B cell (primary cell): ENCODE results near the gene FRMD4B. TPM values are rescaled to one million over a fixed set of nuclear protein-coding genes. Genes with fewer than 3 reads are reported as not detected.

Source experiments
- ATAC-seq: fragments of 200-7000 bp; cut with Tn5 transposase; one replicate; pipeline ENCODE4 v1.10.0; 2021; ENCODE audit warnings: low read depth, mild to moderate bottlenecking, moderate number of reproducible peaks, moderate library complexity
- CTCF ChIA-PET: fragments of 350-600 bp; sonication (Branson Sonifier 250); formaldehyde crosslinking; loops from one replicate; lab custom pipeline; 2021; ENCODE audit warnings: antibody characterized with exemption, inconsistent platforms; lab: Charles Lee
- POLR2A ChIA-PET: fragments of 350-600 bp; sonication (Branson Sonifier 250); formaldehyde crosslinking; loops from one replicate; lab custom pipeline; 2021; ENCODE audit warnings: antibody characterized with exemption; lab: Charles Lee
- DNase-seq: peaks from one replicate; pipeline ENCODE4 v3.0.0; 2013
- H2AFZ ChIP-seq: 2 replicates; pipeline ENCODE4 v1.6.1; 2012; ENCODE audit warnings: mild to moderate bottlenecking, low read depth, low read length; ENCODE audit not compliant: insufficient read depth, poor library complexity, severe bottlenecking
- H3K27ac ChIP-seq, 2 donors: 1 replicate in 1 of 2; 2 replicates in 1 of 2; pipeline ENCODE4 v1.5.1; 2012 to 2013; ENCODE audit warnings: low read length in 2 of 2, mild to moderate bottlenecking in 2 of 2, moderate library complexity in 1 of 2
- H3K27me3 ChIP-seq, 4 experiments: fragments of 200-600 bp in 1 of 4; sonication (generic) in 1 of 4; replicated peaks in 1 of 4; 1 replicate in 2 of 4; 2 replicates in 2 of 4; pipeline versions ENCODE4 v1.6.1 to v1.7.0; 2013 to 2016; ENCODE audit warnings: low read length in 3 of 4, mild to moderate bottlenecking in 2 of 4, mixed read lengths in 1 of 4, moderate library complexity in 1 of 4; ENCODE audit not compliant: insufficient read depth in 4 of 4, control insufficient read depth in 3 of 4; ENCODE audit errors: control extremely low read depth in 1 of 4
- H3K36me3 ChIP-seq, 2 experiments: replicated peaks in 1 of 2; 1 replicate in 1 of 2; 2 replicates in 1 of 2; pipeline versions ENCODE4 v1.6.1 to v1.7.1; 2013; ENCODE audit warnings: low read length in 1 of 2; ENCODE audit not compliant: insufficient read depth in 2 of 2, control insufficient read depth in 1 of 2; ENCODE audit errors: control extremely low read depth in 1 of 2, extremely low read depth in 1 of 2
- H3K4me1 ChIP-seq, 2 donors: fragments of 200-600 bp in 1 of 2; sonication (generic) in 1 of 2; 1 replicate in 1 of 2; 2 replicates in 1 of 2; pipeline versions ENCODE4 v1.5.1 to v1.6.1; 2013 to 2017; ENCODE audit warnings: low read length in 2 of 2; ENCODE audit not compliant: control insufficient read depth in 2 of 2, insufficient read depth in 2 of 2
- H3K4me2 ChIP-seq: replicated peaks from 2 replicates; pipeline ENCODE3; 2012; ENCODE audit warnings: mild to moderate bottlenecking, low read depth, low read length; ENCODE audit not compliant: poor library complexity, severe bottlenecking
- H3K4me3 ChIP-seq, 5 experiments: fragments of 200-600 bp in 1 of 5; sonication (generic) in 1 of 5; 1 replicate in 3 of 5; 2 replicates in 2 of 5; pipeline versions ENCODE4 v1.5.1 to v1.7.0; 2011 to 2016; ENCODE audit warnings: low read length in 4 of 5, mild to moderate bottlenecking in 4 of 5, low read depth in 2 of 5, control low read depth in 1 of 5, moderate library complexity in 1 of 5; ENCODE audit not compliant: insufficient read depth in 1 of 5; ENCODE audit errors: control extremely low read depth in 1 of 5, extremely low read depth in 1 of 5
- H3K79me2 ChIP-seq: fragments of 200-600 bp; sonication (generic); one replicate; pipeline ENCODE4 v1.6.0; 2016; ENCODE audit warnings: low read length; ENCODE audit not compliant: control insufficient read depth, insufficient read depth
- H3K9ac ChIP-seq: fragments of 200-600 bp; sonication (generic); 2 replicates; pipeline ENCODE4 v1.6.1; 2017; ENCODE audit warnings: mild to moderate bottlenecking, low read length, moderate library complexity
- H3K9me3 ChIP-seq, 3 donors: one replicate each; pipeline versions ENCODE4 v1.6.1 to v1.7.1; 2013; ENCODE audit warnings: low read length in 2 of 3; ENCODE audit not compliant: control insufficient read depth in 2 of 3, insufficient read depth in 1 of 3; ENCODE audit errors: control extremely low read depth in 1 of 3
- H4K20me1 ChIP-seq: 2 replicates; pipeline ENCODE4 v1.6.0; 2012; ENCODE audit warnings: mild to moderate bottlenecking, low read length; ENCODE audit not compliant: insufficient read depth, control insufficient read depth, poor library complexity, severe bottlenecking
- H3K27ac Mint-ChIP-seq: one replicate; pipeline ENCODE4 v1.8.0; 2021; ENCODE audit warnings: mixed read lengths
- H3K27me3 Mint-ChIP-seq: one replicate; pipeline ENCODE4 v1.8.0; 2021; ENCODE audit warnings: mixed read lengths
- H3K4me1 Mint-ChIP-seq: one replicate; pipeline ENCODE4 v1.8.0; 2021; ENCODE audit warnings: mixed read lengths
- H3K4me3 Mint-ChIP-seq: one replicate; pipeline ENCODE4 v1.8.0; 2021; ENCODE audit warnings: mixed read lengths
- H3K9me3 Mint-ChIP-seq: one replicate; pipeline ENCODE4 v1.8.0; 2022; ENCODE audit warnings: mixed read lengths; ENCODE audit not compliant: insufficient read depth
- CTCF ChIP-seq: fragments of 200-600 bp; IDR thresholded peaks from one replicate; pipeline ENCODE4 v1.8.0; 2022; ENCODE audit warnings: antibody characterized with exemption, mild to moderate bottlenecking
- EZH2 ChIP-seq: IDR thresholded peaks from 2 replicates; pipeline ENCODE4 v1.6.1; 2012; ENCODE audit warnings: borderline replicate concordance, low read depth, mild to moderate bottlenecking, moderate library complexity, low read length; ENCODE audit not compliant: insufficient read depth, poor library complexity, severe bottlenecking
- WGBS: methylation state at CpG from one replicate; pipeline ENCODE4 v1.1.5; 2013; ENCODE audit warnings: missing lambda C conversion rate; ENCODE audit not compliant: insufficient coverage; 5-methylcytosine and 5-hydroxymethylcytosine counted together
- intact Hi-C: fragments of 100-400 bp; cut with micrococcal nuclease; formaldehyde crosslinking; loops from one replicate; pipeline ENCODE4 v1.10.0; 2022
- polyA plus RNA-seq: library from polyadenylated mRNA; depleted of rRNA; stranded (reverse); fragments of >200 nt; gene quantifications from 2 replicates; pipeline ENCODE4 v1.2.3, GENCODE V29; 2012
- total RNA-seq, 2 donors: library from RNA; stranded (reverse); fragments of 120-200 nt in 1 of 2; gene quantifications; 1 replicate in 1 of 2; 2 replicates in 1 of 2; pipeline versions ENCODE4 v1.2.3 to v1.2.4, GENCODE V29; 2013 to 2022

FRMD4B gene
- total and polyA plus RNA-seq, 2 donors (not counting 1 experiment from before 2014, with no cell fraction given): 0.06 to 0.20 TPM

GRCh38 chr3:69288161-69288895 lies 97.6 kb downstream of the FRMD4B start:
- CTCF ChIA-PET: interaction anchor here (0.7 kb wide), 1 partner anchor 39 kb away, joined by 3 read pairs; no protein-coding TSS in a partner anchor
- H3K9me3 Mint-ChIP-seq: no peaks in the 10 kb centered on the region
- H3K4me1 ChIP-seq: no peaks in the 10 kb centered on the region
- TF ChIP-seq EZH2 (no peak), CTCF (no peak)
- no peak overlapping the region for H3K4me3 ChIP-seq
- H3K9me3 ChIP-seq: no peaks in the 10 kb centered on the region
- ATAC-seq: no peak
- no peaks in the 10 kb centered on the region for H3K27me3 ChIP-seq
- H3K9ac ChIP-seq: no peak overlapping the region
- H4K20me1 ChIP-seq: no peaks in the 10 kb centered on the region
- no peak for DNase-seq
- 88% methylated on average over 11 of the region's 12 CpGs for WGBS
- H3K4me2 ChIP-seq: no peak overlapping the region
- H3K4me1 Mint-ChIP-seq: no peaks in the 10 kb centered on the region
- H3K27me3 Mint-ChIP-seq: no peaks in the 10 kb centered on the region
- H3K27ac Mint-ChIP-seq: no peak overlapping the region
- H3K4me3 Mint-ChIP-seq: no peak overlapping the region
- intact Hi-C loops: no loop called here
- no peak overlapping the region for H2AFZ ChIP-seq
- H3K79me2 ChIP-seq: no peaks in the 10 kb centered on the region
- no peak overlapping the region for H3K27ac ChIP-seq
- POLR2A ChIA-PET: no interaction called here
- H3K36me3 ChIP-seq: no peaks in the 10 kb centered on the region

- no peak overlapping the region for H2AFZ ChIP-seq
- H3K27ac ChIP-seq: no peak overlapping the region
- no peak overlapping the region for H3K4me2 ChIP-seq
- H3K4me3 Mint-ChIP-seq: no peak overlapping the region
- no peak for DNase-seq
- no peak overlapping the region for H3K27ac Mint-ChIP-seq
- no peak overlapping the region for H3K4me3 ChIP-seq
- no peak overlapping the region for H3K9ac ChIP-seq
- intact Hi-C loops: no loop called here
- ATAC-seq: no peak
- CTCF ChIA-PET: no interaction called here
- H3K27me3 Mint-ChIP-seq: peaks cover 5% of the 10 kb centered on the region
- no peaks in the 10 kb centered on the region for H3K9me3 Mint-ChIP-seq
- H3K4me1 Mint-ChIP-seq: no peaks in the 10 kb centered on the region
- WGBS: 80% methylated on average over 1 of the region's 4 CpGs
- H4K20me1 ChIP-seq: no peaks in the 10 kb centered on the region
- no peaks in the 10 kb centered on the region for H3K36me3 ChIP-seq
- no peaks in the 10 kb centered on the region for H3K9me3 ChIP-seq
- H3K4me1 ChIP-seq: no peaks in the 10 kb centered on the region
- TF ChIP-seq EZH2 (no peak), CTCF (no peak)
- no peaks in the 10 kb centered on the region for H3K27me3 ChIP-seq
- POLR2A ChIA-PET: no interaction called here
- H3K79me2 ChIP-seq: no peaks in the 10 kb centered on the region
Observed at GRCh38 chr3:69283913-69284611, 101.8 kb downstream of the FRMD4B start.
